ENCODE results near the gene RCAN1.
"Not testable (repeated sequence)": the region's sequence is repeated elsewhere in the genome, so short reads cannot be mapped to it uniquely, and the experiment has no call there.

The RCAN1 gene

GRCh38 chr21:34510148-34511142 lies 104.5 kb downstream of the RCAN1 start:
- peak; percentile 72 for DNase-seq (ENCODE audit: low read depth)
- Histone ChIP-seq H3K36me3 (ENCODE audit: control insufficient read depth, insufficient read depth, low read length, severe bottlenecking) (no peaks in the 10 kb centered on the region), H3K9me3 (ENCODE audit: control insufficient read depth, low read length) (no peaks in the 10 kb centered on the region), H3K9ac (ENCODE audit: low read length) (no peak overlapping the region), H3K4me3 (ENCODE audit: low read length) (no peak overlapping the region), H3K4me1 (ENCODE audit: control insufficient read depth, insufficient read depth, low read length) (peaks cover 22% of the 10 kb centered on the region), H3K27me3 (replicated peaks; ENCODE audit: control insufficient read depth, insufficient read depth, low read length) (no peaks in the 10 kb centered on the region)

DNA sequence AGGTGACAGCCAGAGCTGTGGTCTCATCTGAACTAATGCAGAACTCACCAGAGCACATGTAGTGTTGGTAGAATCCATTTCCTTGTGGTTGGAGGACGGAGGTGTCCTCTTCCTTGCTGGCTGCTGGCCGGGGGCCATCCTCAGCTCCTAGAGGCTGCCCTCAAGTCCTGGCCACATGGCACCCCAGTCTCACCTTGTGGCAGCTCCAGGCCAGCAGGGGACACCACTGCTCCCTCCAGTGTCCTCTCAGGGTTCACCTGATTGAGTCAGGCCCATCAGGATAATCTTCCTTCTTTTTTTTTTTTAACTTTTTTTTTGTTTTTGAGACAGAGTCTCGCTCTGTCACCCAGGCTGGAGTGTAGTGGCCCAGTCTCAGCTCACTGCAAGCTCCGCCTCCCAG lies 105.8 kb downstream of the RCAN1 start:
- Histone ChIP-seq H3K9me3 (ENCODE audit: control insufficient read depth, low read length) (no peaks in the 10 kb centered on the region), H3K4me1 (ENCODE audit: control insufficient read depth, insufficient read depth, low read length) (peaks cover 22% of the 10 kb centered on the region), H3K36me3 (ENCODE audit: control insufficient read depth, insufficient read depth, low read length, severe bottlenecking) (no peaks in the 10 kb centered on the region), H3K4me3 (ENCODE audit: low read length) (no peak overlapping the region), H3K27me3 (replicated peaks; ENCODE audit: control insufficient read depth, insufficient read depth, low read length) (no peaks in the 10 kb centered on the region), H3K9ac (ENCODE audit: low read length) (no peak overlapping the region)
- no peak for DNase-seq (ENCODE audit: low read depth)

- H3K4me1 ChIP-seq (ENCODE audit: control insufficient read depth, insufficient read depth, low read length): no peaks in the 10 kb centered on the region
- no peak for DNase-seq (ENCODE audit: low read depth)
These were observed 110.3 kb downstream of the RCAN1 start for GRCh38 chr21:34504595-34504994.

DNA sequence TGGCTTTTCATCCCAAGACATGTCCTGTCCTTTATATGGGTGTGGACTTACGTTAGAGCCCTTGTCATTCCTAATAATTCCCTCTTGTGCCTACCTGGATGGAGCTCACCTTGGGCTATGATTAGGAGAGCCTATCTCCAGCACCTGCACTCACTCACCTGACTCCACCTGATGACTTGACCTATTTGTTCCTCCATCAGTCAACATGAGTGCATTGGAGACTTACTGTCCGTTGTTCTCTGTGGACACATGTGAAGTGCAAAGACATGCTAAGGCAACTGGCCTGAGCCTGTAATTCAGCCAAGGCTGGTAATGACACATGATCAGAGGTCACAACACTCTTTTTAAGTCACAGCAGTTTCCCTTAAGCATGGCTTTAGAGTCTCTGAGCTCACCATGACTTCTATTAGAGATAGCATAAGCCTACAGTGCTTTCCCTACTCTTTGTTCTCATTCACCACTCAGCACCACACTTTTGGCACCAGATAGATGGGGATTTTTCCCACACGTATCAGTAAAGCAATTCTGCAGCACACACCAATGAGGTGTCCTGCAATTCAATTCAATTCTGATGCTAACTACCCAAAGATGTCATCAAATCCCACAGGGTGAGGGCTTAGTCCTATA lies 112.3 kb downstream of the RCAN1 start:
- Histone ChIP-seq H3K4me3 (ENCODE audit: low read length) (no peak overlapping the region), H3K4me1 (ENCODE audit: control insufficient read depth, insufficient read depth, low read length) (no peaks in the 10 kb centered on the region), H3K36me3 (ENCODE audit: control insufficient read depth, insufficient read depth, low read length, severe bottlenecking) (no peaks in the 10 kb centered on the region), H3K27me3 (replicated peaks; ENCODE audit: control insufficient read depth, insufficient read depth, low read length) (peaks cover 5% of the 10 kb centered on the region), H3K9me3 (ENCODE audit: control insufficient read depth, low read length) (peaks cover 20% of the 10 kb centered on the region), H3K9ac (ENCODE audit: low read length) (no peak overlapping the region)
- DNase-seq (ENCODE audit: low read depth): no peak

More at GRCh38 chr21:34504595-34504994, 110.3 kb downstream of the RCAN1 start:
- Histone ChIP-seq H3K27me3 (replicated peaks; ENCODE audit: control insufficient read depth, insufficient read depth, low read length) (no peaks in the 10 kb centered on the region), H3K9ac (ENCODE audit: low read length) (no peak overlapping the region), H3K36me3 (ENCODE audit: control insufficient read depth, insufficient read depth, low read length, severe bottlenecking) (no peaks in the 10 kb centered on the region), H3K4me3 (ENCODE audit: low read length) (no peak overlapping the region), H3K9me3 (ENCODE audit: control insufficient read depth, low read length) (peaks cover 2% of the 10 kb centered on the region)

DNA sequence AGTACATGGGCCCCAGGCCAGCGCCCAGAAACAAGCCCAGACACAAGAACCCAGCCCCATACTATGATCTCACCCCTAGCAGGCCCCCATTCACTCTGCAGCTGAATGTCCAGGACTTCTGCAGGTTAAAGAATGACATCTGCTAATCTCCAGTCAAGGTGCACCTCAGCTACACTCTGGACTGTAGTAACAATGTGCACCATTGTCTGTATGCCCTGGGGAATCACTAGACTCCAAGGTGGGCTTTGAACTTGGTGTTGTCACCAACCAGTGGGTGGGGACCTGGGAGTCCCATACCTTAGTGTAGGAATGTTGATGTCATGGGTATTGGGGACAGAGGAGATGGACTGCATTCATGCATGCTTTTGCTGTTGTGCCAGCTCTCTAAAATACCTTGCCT lies 113.2 kb downstream of the RCAN1 start:
- no peak overlapping the region for H3K4me3 ChIP-seq (ENCODE audit: low read length)
- peaks cover 28% of the 10 kb centered on the region for H3K9me3 ChIP-seq (ENCODE audit: control insufficient read depth, low read length)
- no peaks in the 10 kb centered on the region for H3K36me3 ChIP-seq (ENCODE audit: control insufficient read depth, insufficient read depth, low read length, severe bottlenecking)
- peaks cover 5% of the 10 kb centered on the region for H3K27me3 ChIP-seq (replicated peaks; ENCODE audit: control insufficient read depth, insufficient read depth, low read length)
- no peaks in the 10 kb centered on the region for H3K4me1 ChIP-seq (ENCODE audit: control insufficient read depth, insufficient read depth, low read length)
- DNase-seq (ENCODE audit: low read depth): no peak
- H3K9ac ChIP-seq (ENCODE audit: low read length): no peak overlapping the region

DNA sequence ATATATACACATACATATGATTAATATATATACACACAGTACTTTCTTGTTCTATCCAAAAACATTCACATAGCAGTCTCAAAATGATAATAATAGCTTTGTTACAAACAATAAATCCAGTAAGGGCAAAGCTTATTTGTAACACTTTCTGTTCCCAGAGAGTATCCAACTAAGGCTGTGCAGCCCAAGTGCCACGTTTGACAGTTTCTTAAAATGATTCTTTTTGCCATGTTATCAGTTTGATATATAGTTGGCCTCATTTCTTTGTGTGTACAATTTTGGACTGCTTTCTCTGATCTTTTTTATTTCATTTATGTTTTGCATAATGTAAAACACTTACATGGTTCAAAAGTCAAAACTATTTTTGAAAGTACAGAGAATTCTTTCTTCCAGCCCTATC lies 114.7 kb downstream of the RCAN1 start:
- Histone ChIP-seq H3K9ac (ENCODE audit: low read length) (no peak overlapping the region), H3K4me3 (ENCODE audit: low read length) (no peak overlapping the region), H3K9me3 (ENCODE audit: control insufficient read depth, low read length) (peaks cover 28% of the 10 kb centered on the region), H3K4me1 (ENCODE audit: control insufficient read depth, insufficient read depth, low read length) (no peaks in the 10 kb centered on the region), H3K36me3 (ENCODE audit: control insufficient read depth, insufficient read depth, low read length, severe bottlenecking) (no peaks in the 10 kb centered on the region), H3K27me3 (replicated peaks; ENCODE audit: control insufficient read depth, insufficient read depth, low read length) (peaks cover 5% of the 10 kb centered on the region)
- DNase-seq (ENCODE audit: low read depth): no peak

GRCh38 chr21:34499116-34499515 lies 115.8 kb downstream of the RCAN1 start:
- H3K27me3 ChIP-seq (replicated peaks; ENCODE audit: control insufficient read depth, insufficient read depth, low read length): peaks cover 5% of the 10 kb centered on the region
- H3K9me3 ChIP-seq (ENCODE audit: control insufficient read depth, low read length): peaks cover 28% of the 10 kb centered on the region
- H3K36me3 ChIP-seq (ENCODE audit: control insufficient read depth, insufficient read depth, low read length, severe bottlenecking): no peaks in the 10 kb centered on the region
- H3K4me1 ChIP-seq (ENCODE audit: control insufficient read depth, insufficient read depth, low read length): no peaks in the 10 kb centered on the region
- H3K4me3 ChIP-seq (ENCODE audit: low read length): no peak overlapping the region
- H3K9ac ChIP-seq (ENCODE audit: low read length): no peak overlapping the region
- DNase-seq (ENCODE audit: low read depth): no peak

DNA sequence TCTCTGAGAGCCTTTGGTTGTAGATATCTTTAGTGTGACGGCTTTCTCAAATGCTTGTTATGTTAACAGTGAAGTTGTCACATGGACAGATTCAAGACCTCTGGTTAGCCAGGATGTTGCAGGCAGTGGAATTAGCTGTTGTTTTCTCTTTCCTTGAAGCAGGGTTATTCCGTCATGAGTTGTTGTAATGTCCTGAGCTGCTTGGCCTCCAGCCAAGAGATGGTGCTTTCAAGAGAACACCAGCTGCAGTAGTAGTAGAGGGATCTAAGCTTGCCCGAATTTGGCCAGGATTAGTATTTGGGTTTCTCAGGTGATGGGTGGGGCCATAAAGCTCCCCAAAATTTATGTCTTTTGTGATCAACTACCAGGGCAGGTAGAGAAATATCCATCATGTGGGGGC lies 116.3 kb downstream of the RCAN1 start:
- Histone ChIP-seq H3K36me3 (ENCODE audit: control insufficient read depth, insufficient read depth, low read length, severe bottlenecking) (no peaks in the 10 kb centered on the region), H3K27me3 (replicated peaks; ENCODE audit: control insufficient read depth, insufficient read depth, low read length) (peaks cover 5% of the 10 kb centered on the region), H3K9me3 (ENCODE audit: control insufficient read depth, low read length) (peaks cover 28% of the 10 kb centered on the region), H3K4me3 (ENCODE audit: low read length) (no peak overlapping the region), H3K4me1 (ENCODE audit: control insufficient read depth, insufficient read depth, low read length) (no peaks in the 10 kb centered on the region), H3K9ac (ENCODE audit: low read length) (no peak overlapping the region)
- DNase-seq (ENCODE audit: low read depth): peak; percentile 41

DNA sequence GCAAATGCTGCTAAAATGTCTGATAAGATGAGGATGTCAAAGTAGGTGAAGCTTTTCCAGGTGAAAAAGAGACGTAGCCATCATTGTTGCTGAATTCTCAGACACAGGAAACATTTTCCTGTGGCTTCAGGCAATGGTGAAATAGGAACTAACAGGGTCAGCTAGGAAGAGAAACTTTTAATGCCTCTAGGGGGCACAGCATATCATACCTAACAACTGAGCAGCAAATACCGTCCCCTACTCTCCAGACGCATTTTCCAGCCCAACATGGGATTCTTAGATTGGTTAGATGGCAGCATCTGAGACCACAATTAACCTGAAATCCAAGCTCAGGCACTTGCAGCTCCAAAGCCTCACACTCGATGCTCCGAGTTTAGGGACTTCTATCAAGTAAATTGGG lies 131.1 kb downstream of the RCAN1 start:
- not testable (repeated sequence) for H3K9me3 ChIP-seq (ENCODE audit: control insufficient read depth, low read length); H3K4me1 ChIP-seq (ENCODE audit: control insufficient read depth, insufficient read depth, low read length); H3K27me3 ChIP-seq (replicated peaks; ENCODE audit: control insufficient read depth, insufficient read depth, low read length); H3K9ac ChIP-seq (ENCODE audit: low read length); H3K36me3 ChIP-seq (ENCODE audit: control insufficient read depth, insufficient read depth, low read length, severe bottlenecking); H3K4me3 ChIP-seq (ENCODE audit: low read length); DNase-seq (ENCODE audit: low read depth)

GRCh38 chr21:34483435-34483834 lies 131.5 kb downstream of the RCAN1 start:
- H3K4me1 ChIP-seq (ENCODE audit: control insufficient read depth, insufficient read depth, low read length); H3K9ac ChIP-seq (ENCODE audit: low read length); H3K9me3 ChIP-seq (ENCODE audit: control insufficient read depth, low read length); H3K36me3 ChIP-seq (ENCODE audit: control insufficient read depth, insufficient read depth, low read length, severe bottlenecking); H3K4me3 ChIP-seq (ENCODE audit: low read length); H3K27me3 ChIP-seq (replicated peaks; ENCODE audit: control insufficient read depth, insufficient read depth, low read length); DNase-seq (ENCODE audit: low read depth): not testable (repeated sequence)

DNA sequence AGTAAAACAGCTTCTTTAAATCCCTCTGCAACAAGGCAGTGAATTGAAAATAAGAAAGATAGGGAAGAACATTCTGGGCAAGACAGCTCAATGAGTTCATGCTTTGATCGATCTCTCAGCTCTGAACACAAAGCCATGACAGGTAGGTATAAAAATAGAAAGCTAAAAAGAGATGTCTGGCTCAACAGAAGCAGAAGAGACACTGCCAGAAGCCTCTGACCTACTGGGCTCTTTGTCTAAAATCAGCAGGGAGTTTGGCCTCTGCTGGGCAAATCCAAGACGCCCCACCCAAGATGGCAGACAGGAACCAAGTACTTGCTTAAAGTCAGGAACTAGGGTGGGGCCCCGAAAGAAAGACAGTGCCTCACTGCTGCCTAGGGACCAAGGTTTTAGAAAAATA lies 147.6 kb downstream of the RCAN1 start:
- H3K36me3 ChIP-seq (ENCODE audit: control insufficient read depth, insufficient read depth, low read length, severe bottlenecking); H3K4me1 ChIP-seq (ENCODE audit: control insufficient read depth, insufficient read depth, low read length); H3K9ac ChIP-seq (ENCODE audit: low read length); H3K27me3 ChIP-seq (replicated peaks; ENCODE audit: control insufficient read depth, insufficient read depth, low read length); H3K9me3 ChIP-seq (ENCODE audit: control insufficient read depth, low read length); H3K4me3 ChIP-seq (ENCODE audit: low read length); DNase-seq (ENCODE audit: low read depth): not testable (repeated sequence)

Measured in adipocyte (in vitro differentiated cells).